ENCODE measurements around the gene ZNF841. TPM values are rescaled to one million over a fixed set of nuclear protein-coding genes. Genes with fewer than 3 reads are reported as not detected.
A peak's percentile ranks its signal among the peaks of the same experiment; 100 is the strongest.

ZNF841 gene
- total RNA-seq (2021; fragmentation: NEBNext Ultra II Directional; extraction: Animal tissue kit (Norgen Biotek cat#: 25700)), result 17.4 and 17.9 TPM in 2 replicates
- 4.1 and 5.1 TPM in 2 replicates for polyA plus RNA-seq (2011; rRNA removed)
- polyA plus RNA-seq (2011; cell fraction: cytosol; rRNA removed), result 4.7 TPM
- 8.5 TPM for polyA plus RNA-seq (2011; cell fraction: nucleus; rRNA removed)
- polyA plus RNA-seq (2012, experiment 1 of 2), result 6.3 to 9.7 TPM (median 7.6 TPM) in 4 replicates
- 0.83 TPM for polyA plus RNA-seq (2012, experiment 2 of 2)
- polyA plus RNA-seq (2013, experiment 1 of 2), result 7.8 TPM
- 7.6 TPM for polyA plus RNA-seq (2013, experiment 2 of 2)
- 16.3 and 16.5 TPM in 2 replicates for polyA minus RNA-seq (2011; rRNA and poly(A)+ RNA removed)
- 6.4 TPM for polyA minus RNA-seq (2011; cell fraction: cytosol; rRNA and poly(A)+ RNA removed)
- 20.1 TPM for polyA minus RNA-seq (2011; cell fraction: nucleus; rRNA and poly(A)+ RNA removed)
- long read RNA-seq, experiment 1, partial matches to known transcripts, result 0 of 2 reads
- long read RNA-seq, experiment 1, other reads (novel, unspliced or antisense), result 2 of 2 reads
- long read RNA-seq, experiment 2, result 0 reads

GRCh38 chr19:52095172-52096014, at the start of gene ZNF841:
Gene ZNF841 (minus strand): TSS chr19:52095765. CDS start chr19:52084801, 10,964 bp downstream.
- Histone ChIP-seq H2AK5ac (ENCODE audit: low read depth, low read length) (no peak within 1 kb of the TSS), H3K79me1 (ENCODE audit: low read depth, low read length) (peaks cover 3% of the 10 kb centered on the region), H2BK12ac (ENCODE audit: low read depth, low read length) (no peak within 1 kb of the TSS), H3K9ac (replicated peaks in 1 of 4; ENCODE audit: extremely low read depth in 1 of 4, low read depth in 3 of 4, low read length in 3 of 4) (peak within 1 kb of the TSS; percentile 69 to 96 (median 78)), H3K23me2 (ENCODE audit: low read depth, low read length) (peaks cover 8% of the 10 kb centered on the region), H3K27ac (ENCODE audit: low read depth, low read length) (no peak within 1 kb of the TSS), H3K18ac (ENCODE audit: extremely low read depth, low read length) (0 out of 2 replicates have a peak within 1 kb of the TSS, but pooled peaks have one; percentile 9), H3K4ac (replicated peaks; ENCODE audit: insufficient read length, low read depth, low read length) (no peak within 1 kb of the TSS), H4K8ac (ENCODE audit: extremely low read depth, insufficient read depth, low read length) (peak within 1 kb of the TSS; percentile 86), H3K36me3 (ENCODE audit: control insufficient read depth in 2 of 4, insufficient read depth in 4 of 4, low read length in 3 of 4) (no peaks in the 10 kb centered on the region; a peak in 2 of 8 replicates), H3K9me3 (ENCODE audit: insufficient read depth in 2 of 2, low read depth in 1 of 2, low read length in 1 of 2) (peaks cover 8 to 15% of the 10 kb centered on the region in 2 experiments), H3K4me1 (replicated peaks in 1 of 4; ENCODE audit: control insufficient read depth in 3 of 4, insufficient read depth in 4 of 4, low read length in 3 of 4) (peaks cover 0 to 2% (median under 1%) of the 10 kb centered on the region in 4 experiments; a peak in 2 of 7 replicates), H3K79me2 (ENCODE audit: control insufficient read depth in 1 of 2, insufficient read depth in 2 of 2, low read length in 2 of 2) (peaks cover 0 to 34% of the 10 kb centered on the region in 2 experiments; a peak in 2 of 4 replicates), H2BK20ac (ENCODE audit: low read length) (no peak within 1 kb of the TSS), H3K4me3 (ENCODE audit: extremely low read depth in 1 of 4, insufficient read depth in 2 of 4, low read depth in 3 of 4, low read length in 4 of 4) (peak within 1 kb of the TSS; percentile 88 to 100 (median 97)), H3K27me3 (replicated peaks in 1 of 4; ENCODE audit: control insufficient read depth in 3 of 4, extremely low read depth in 1 of 4, insufficient read depth in 3 of 4, low read length in 3 of 4) (0 out of 7 replicates have a peak, but pooled peaks cover 0 to 2% (median 0%) of the 10 kb centered on the region in 4 experiments), H3K56ac (replicated peaks; ENCODE audit: insufficient read length, low read depth, low read length) (no peak within 1 kb of the TSS), H3K4me2 (ENCODE audit: insufficient read depth in 1 of 2, low read depth in 2 of 2, low read length in 2 of 2) (peak within 1 kb of the TSS; percentile 90 to 99), H3K23ac (ENCODE audit: insufficient read length) (no peak within 1 kb of the TSS), H4K91ac (replicated peaks; ENCODE audit: insufficient read length, low read length) (no peak within 1 kb of the TSS), H2BK5ac (ENCODE audit: low read depth, low read length) (no peak within 1 kb of the TSS), H2AFZ (ENCODE audit: low read length) (peak within 1 kb of the TSS; percentile 79), H4K20me1 (replicated peaks in 1 of 2; ENCODE audit: control insufficient read depth in 1 of 2, insufficient read depth in 2 of 2, low read length in 2 of 2) (peaks cover 0 to 3% of the 10 kb centered on the region in 2 experiments), H2BK15ac (ENCODE audit: low read length) (no peak within 1 kb of the TSS), H3K14ac (ENCODE audit: insufficient read length) (no peak within 1 kb of the TSS), H2BK120ac (replicated peaks; ENCODE audit: low read depth, low read length) (no peak within 1 kb of the TSS), H4K5ac (ENCODE audit: insufficient read length, low read depth, low read length) (no peak within 1 kb of the TSS)
- DNase-seq (ENCODE audit: low read depth in 1 of 2, low spot score in 2 of 2) (peak; percentile 82 to 99), FAIRE-seq (peak; percentile 60)
- ChIA-PET CTCF (ENCODE audit: partially characterized antibody) (no interaction called here), POLR2A (ENCODE audit: partially characterized antibody) (interaction anchor here (1.3 kb wide), 1 partner anchor 11 kb away, joined by 3 read pairs; no protein-coding TSS in a partner anchor)
- WGBS, 2 experiments (ENCODE audit: extremely low coverage in 1 of 2, insufficient coverage in 1 of 2, insufficient read length in 1 of 2, insufficient replicate concordance in 2 of 2, low coverage in 1 of 2, low lambda C conversion rate in 2 of 2, missing lambda C conversion rate in 1 of 2), result 1% methylated on average over 47 of the region's 59 CpGs; no CpG with 5 or more reads in 1 of the 2 experiments
- TF ChIP-seq BCL11A (IDR thresholded peaks at IDR 0.05; ENCODE audit: low read depth in 2 of 2, low read length in 2 of 2) (no peak), CBX8 (IDR thresholded peaks at IDR 0.05; ENCODE audit: borderline replicate concordance, low read depth, low read length) (no peak), CEBPB (IDR thresholded peaks at IDR 0.05; ENCODE audit: low read depth, low read length) (no peak), SIX5 (IDR thresholded peaks at IDR 0.05; ENCODE audit: low read depth, low read length) (no peak)

Data from H1 (cell line).